HTR-8/SVneo (cell line): ENCODE measurements around the gene TBC1D8.

Experiments
- DNase-seq: peaks from one replicate; pipeline ENCODE4 v3.0.0; 2011; ENCODE audit warnings: low spot score, mixed read lengths; ENCODE audit not compliant: insufficient read length
- FAIRE-seq: peaks from 2 replicates; lab custom pipeline; 2011; peaks lifted over from hg19 to GRCh38; lab: Jason Lieb, UNC

TBC1D8 gene

GRCh38 chr2:100988630-100989417 is 162.4 kb downstream of the TBC1D8 start:
- DNase-seq (no peak), FAIRE-seq (no peak)

GRCh38 chr2:100987974-100988373 is 163.2 kb downstream of the TBC1D8 start:
- FAIRE-seq (no peak), DNase-seq (no peak)

- DNase-seq, result no peak
- FAIRE-seq, result no peak
These were observed 163.6 kb downstream of the TBC1D8 start for GRCh38 chr2:100987536-100987935.

- DNase-seq (no peak), FAIRE-seq (no peak)
These were observed 165.0 kb downstream of the TBC1D8 start for GRCh38 chr2:100986157-100986556.

- FAIRE-seq (peak; percentile 95), DNase-seq (peak; percentile 65)
These were observed 166.3 kb downstream of the TBC1D8 start for GRCh38 chr2:100984892-100985307.

- no peak for DNase-seq
- FAIRE-seq, result no peak
These were observed 167.4 kb downstream of the TBC1D8 start for GRCh38 chr2:100983684-100984310.

- FAIRE-seq (no peak), DNase-seq (no peak)
These were observed 168.0 kb downstream of the TBC1D8 start for GRCh38 chr2:100983201-100983600.

GRCh38 chr2:100982431-100982861 is 168.7 kb downstream of the TBC1D8 start:
- DNase-seq (no peak), FAIRE-seq (no peak)

- no peak for FAIRE-seq
- DNase-seq, result no peak
These were observed 170.2 kb downstream of the TBC1D8 start for GRCh38 chr2:100981011-100981410.

GRCh38 chr2:100980046-100980445 is 171.1 kb downstream of the TBC1D8 start:
- FAIRE-seq (no peak), DNase-seq (no peak)

- no peak for DNase-seq
- FAIRE-seq, result no peak
These were observed 172.5 kb downstream of the TBC1D8 start for GRCh38 chr2:100978582-100979191.

GRCh38 chr2:100977511-100977910 is 173.7 kb downstream of the TBC1D8 start:
- DNase-seq (no peak), FAIRE-seq (no peak)

- no peak for DNase-seq
- no peak for FAIRE-seq
These were observed 174.4 kb downstream of the TBC1D8 start for GRCh38 chr2:100976645-100977391.

GRCh38 chr2:100976061-100976460 is 175.1 kb downstream of the TBC1D8 start:
- DNase-seq (no peak), FAIRE-seq (no peak)

GRCh38 chr2:100975521-100975785 is 175.7 kb downstream of the TBC1D8 start:
- DNase-seq (no peak), FAIRE-seq (no peak)

- no peak for FAIRE-seq
- no peak for DNase-seq
These were observed 176.3 kb downstream of the TBC1D8 start for GRCh38 chr2:100974712-100975520.

GRCh38 chr2:100972452-100972851 is 178.7 kb downstream of the TBC1D8 start:
- FAIRE-seq (no peak), DNase-seq (no peak)

GRCh38 chr2:100971221-100971620 is 180.0 kb downstream of the TBC1D8 start:
- no peak for FAIRE-seq

GRCh38 chr2:100969998-100970397 is 181.2 kb downstream of the TBC1D8 start:
- DNase-seq (no peak), FAIRE-seq (no peak)

More at GRCh38 chr2:100971221-100971620, 180.0 kb downstream of the TBC1D8 start:
- no peak for DNase-seq
